HG03558 (cell line): ENCODE results near the gene SUMO3.
"Not testable (repeated sequence)": the region's sequence is repeated elsewhere in the genome, so short reads cannot be mapped to it uniquely, and the experiment has no call there.

Source experiments
- ATAC-seq: cut with Tn5 transposase; IDR thresholded peaks from one replicate; pipeline ENCODE4 v1.9.1; 2021; ENCODE audit warnings: moderate number of reproducible peaks; ENCODE audit not compliant: unreplicated experiment; ENCODE audit errors: extremely low read depth

The SUMO3 gene

GRCh38 chr21:44832516-44833255 lies 14.8 kb upstream of the SUMO3 start:
- ATAC-seq, result not testable (repeated sequence)

DNA sequence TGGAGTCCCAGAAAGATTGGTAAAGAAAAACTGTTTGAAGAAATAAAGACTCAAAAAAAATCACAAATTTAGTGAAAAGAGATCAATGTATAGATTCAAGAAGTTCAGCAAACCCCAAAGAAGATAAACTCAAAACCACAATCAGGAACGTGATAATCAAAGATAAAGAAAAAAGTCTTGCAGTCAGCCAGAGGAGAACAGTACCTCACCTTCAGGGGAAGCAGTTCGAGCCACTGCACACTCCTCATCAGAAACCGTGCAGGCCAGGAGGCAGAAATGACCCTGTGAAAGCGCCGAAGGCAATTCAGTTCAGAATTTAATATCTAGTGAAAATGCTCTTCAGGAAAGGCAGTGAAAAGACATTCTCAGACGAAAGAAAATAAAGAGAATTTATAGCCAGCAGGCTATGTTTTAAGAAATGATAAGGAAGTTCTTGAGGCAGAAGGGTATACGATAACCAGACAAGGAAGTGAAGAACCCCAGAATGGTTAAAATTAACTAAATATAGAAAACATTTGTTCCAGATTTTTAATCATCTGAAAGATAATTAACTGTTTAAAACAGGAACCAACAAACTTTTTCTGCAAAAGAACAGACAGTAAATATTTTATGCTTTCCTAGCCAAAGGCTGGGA lies 13.5 kb upstream of the SUMO3 start:
- ATAC-seq, result no peak

GRCh38 chr21:44829507-44830092 lies 11.7 kb upstream of the SUMO3 start:
- ATAC-seq, result no peak

GRCh38 chr21:44828362-44829056 lies 10.6 kb upstream of the SUMO3 start:
- no peak for ATAC-seq

DNA sequence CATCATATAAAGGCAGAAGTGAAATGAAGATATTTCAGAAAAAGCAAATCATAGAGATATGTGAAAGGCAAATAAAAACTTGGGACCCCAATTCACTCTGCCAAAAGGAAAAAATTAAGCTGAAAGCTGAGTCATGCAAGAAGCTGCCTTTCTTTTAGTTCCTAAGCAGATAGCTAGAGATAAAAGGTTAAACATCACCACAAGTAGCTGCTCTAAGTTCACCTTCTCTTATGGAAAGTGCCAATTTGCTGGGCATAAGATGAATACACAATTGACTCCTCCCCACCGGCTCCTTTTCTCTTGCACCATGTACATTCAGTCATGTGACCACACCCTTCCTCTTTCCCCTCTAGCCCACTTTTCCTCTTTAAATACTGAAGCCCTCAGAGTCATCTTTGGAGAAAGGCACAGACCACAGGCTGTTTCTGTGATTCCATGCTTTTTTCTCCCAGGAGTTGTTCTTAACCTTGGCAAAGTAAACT lies 5.4 kb upstream of the SUMO3 start:
- ATAC-seq, result no peak

DNA sequence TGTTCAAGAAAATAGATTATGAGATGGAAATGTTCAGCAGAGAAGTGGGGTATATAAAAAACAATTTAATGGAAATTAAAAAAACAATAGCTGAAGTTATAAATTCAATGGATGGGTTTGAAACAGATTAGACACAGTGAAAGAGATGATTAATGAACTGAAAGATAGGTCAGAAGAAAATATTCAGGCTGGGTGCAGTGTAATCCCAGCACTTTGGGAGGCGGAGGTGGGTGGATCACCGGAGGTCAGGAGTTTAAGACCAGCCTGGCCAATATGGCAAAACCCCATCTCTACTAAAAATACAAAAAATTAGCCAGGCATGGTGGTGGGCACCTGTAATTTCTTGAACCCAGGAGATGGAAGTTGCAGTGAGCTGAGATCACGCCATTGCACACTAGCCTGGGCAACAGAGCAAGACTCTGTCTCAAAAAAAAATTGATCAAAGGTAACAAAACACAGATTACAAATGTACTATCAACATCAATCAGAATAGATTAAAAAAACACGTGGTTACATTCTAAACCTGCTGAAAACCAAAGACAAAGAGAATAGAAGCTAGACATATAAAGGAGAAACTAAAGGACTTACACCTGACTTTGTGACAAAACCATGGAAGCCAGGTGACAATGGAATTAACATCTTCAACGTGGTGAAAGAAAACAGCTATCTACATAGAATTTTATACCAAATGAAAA lies 4.8 kb upstream of the SUMO3 start:
- no peak for ATAC-seq

GRCh38 chr21:44820851-44821250 lies 3.0 kb upstream of the SUMO3 start:
- ATAC-seq, result no peak

DNA sequence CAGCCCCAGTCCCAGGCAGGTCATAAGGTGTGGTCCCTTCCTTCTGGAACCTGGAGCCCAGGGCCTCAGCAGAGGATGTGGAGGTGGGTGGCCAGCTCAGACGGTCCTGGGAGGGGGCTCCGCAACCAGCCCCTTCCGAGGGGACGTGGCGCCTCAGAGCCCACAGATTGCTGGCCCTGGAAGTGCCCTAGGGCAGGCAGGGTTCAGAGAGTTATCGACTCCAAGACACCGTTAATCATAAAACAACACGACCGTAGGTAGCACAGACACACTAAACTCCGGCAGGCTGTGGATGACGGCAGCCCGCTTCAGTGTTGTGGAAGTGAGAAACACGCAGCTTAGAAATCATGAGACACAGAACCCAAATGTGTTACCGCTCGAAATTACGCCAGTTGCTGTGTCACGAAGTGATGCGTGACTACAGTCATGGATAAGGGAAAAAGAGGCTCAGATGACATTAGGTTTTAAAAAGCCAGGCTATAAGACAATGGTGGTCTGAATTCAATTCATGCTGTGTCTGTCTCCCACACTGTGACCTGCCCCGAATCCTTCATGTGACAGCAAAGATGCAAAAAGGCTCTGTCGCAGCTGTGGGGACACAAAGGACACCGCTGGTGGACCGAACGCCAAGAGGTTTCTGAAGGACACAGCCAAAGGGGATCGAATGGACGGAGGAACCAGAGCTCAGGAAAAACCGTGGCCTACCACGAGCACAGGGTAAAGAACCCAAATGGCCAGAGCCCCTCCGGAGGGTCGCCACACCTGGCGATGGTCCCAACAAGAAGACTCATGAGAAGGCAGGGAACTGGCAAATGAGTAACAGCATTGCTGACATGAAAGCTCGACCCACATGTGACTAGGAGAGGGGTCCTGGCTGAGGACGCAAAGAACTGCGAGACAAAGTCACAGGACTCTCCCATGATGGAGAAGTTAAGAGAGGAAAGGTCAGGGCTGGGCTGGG lies 1.7 kb upstream of the SUMO3 start:
- no peak for ATAC-seq

- no peak for ATAC-seq
Measured at GRCh38 chr21:44818640-44819011, 764 bp upstream of the SUMO3 start.

DNA sequence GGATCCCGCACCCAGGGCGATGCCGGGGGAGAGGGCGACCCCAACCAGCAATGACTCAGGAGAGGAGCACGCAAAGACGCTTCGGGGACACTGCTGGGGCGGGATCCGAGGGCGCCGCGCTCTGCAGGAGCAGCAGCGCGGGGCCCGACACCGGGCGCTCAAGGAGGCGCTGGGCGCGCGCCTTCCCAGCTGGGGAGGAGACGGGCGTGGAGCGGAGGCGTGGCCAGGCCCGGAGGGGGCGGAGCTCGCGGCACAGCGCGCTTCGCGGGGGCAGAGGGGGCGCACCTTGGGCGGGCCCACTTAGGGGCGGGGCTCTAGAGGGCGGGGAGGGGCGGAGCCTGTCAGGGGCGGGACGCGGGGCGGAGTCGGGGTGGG lies 369 bp downstream of the SUMO3 start:
- ATAC-seq, result no peak

DNA sequence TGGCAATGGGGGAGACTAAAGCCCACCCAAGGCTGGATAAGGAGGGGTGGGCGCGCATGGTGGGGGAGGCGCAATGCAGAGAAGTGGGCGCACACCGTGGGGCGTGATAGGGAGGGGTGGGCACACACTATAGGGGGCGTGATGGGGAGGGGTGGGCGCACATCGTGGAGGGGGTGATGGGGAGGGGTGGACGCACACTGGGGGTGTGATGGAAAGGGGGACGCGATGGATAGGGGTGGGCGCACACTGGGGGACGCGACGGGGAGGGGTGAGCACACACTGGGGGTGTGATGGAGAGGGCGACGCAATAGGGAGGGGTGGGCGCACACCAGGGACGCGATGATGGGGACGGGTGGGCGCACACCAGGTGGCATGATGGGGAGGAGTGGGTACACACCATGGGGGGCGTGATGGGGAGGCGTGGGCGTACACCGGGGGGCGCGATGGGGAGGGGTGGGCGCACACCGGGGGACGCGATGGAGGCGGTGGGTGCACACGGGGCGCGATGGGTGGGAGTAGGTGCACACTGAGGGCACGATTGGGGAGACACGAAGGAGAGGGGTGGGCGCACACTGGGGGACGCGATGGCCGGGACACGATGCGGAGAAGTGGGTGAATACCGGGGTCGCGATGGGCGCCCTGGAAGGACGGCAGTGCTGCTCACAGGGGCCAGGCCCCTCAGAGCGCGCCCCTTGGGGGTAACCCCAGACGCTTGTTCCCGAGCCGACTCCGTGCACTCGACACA lies 929 bp downstream of the SUMO3 start:
- ATAC-seq, result no peak

DNA sequence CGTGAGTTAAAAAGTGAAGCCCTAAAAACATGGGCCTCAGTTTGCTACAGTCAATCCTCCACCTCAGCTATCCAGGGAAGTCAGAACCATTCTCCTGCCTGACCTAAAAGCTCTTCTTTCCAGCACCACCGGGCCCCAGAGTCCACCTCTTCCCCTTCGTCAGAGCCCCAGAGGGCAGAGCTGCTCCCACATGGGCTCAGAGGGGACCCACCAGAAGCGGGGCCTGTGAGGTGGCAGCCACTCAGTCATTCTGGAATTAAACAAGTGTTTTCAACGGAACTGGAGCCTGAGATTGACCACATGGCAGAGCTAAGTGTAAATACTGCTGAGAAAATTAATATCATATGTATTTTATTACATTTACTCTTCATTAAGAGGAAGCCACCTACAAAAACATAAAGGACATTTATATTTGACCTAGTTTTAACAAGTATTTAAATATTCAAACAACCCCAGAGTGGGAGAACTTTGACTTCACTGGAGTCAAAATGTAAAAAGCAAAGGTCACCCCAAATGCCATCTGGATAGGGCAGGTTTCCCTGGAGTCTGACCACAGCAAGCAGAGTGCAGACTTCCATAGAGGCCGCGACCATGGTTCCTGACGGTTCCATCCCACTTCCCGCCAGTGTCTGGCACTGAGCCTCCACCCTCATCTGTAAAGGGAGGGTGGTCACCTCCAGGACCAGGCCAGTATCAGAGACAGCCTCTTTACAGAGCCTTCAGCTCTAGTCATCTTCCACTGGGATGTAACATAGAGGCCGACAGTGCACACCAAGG lies 1.8 kb downstream of the SUMO3 start:
- no peak for ATAC-seq

DNA sequence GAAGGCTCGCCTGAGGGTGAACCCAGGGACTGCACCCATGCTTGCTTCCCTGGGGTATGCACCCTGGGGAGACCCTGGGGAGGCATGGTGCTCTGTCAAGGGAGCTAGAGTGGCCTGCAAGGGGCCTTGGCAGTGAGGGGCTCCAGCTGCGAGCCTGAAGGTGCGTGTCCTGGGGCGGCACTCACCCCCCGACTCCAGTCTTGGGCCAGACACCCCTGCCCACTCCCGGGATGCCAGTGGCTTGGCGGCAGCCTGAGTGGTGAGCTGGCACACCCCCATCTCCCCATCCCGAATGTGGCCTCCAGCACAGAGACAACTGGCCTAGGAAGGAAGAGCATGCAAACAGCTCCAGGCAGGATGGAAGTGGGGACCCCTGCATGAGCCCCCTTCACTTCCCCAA lies 2.6 kb downstream of the SUMO3 start:
- ATAC-seq, result no peak

DNA sequence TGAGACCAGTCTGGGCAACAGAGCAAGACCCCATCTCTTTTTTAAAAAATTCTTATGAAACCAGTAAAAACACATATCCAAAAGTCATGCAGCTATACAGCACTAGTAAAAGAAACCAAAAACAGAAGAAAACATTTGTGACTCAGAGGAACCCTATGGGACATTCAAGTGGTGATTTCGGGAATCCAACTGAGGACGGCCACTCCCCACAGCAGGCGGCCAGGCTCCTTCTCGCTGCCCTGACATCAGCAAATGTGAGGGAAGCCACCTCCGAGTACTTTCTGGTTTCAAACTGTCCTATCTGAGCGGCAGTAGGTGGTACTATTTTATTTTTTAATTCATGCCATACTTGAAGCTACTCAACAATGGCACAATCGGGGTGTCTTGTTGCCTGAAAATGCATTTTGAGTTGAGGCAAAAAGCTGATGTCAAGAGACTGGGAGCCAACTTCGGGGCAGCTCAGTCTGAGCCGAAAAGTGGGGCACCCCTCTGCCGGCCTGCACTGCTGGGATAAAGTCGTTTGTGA lies 3.3 kb downstream of the SUMO3 start:
- no peak for ATAC-seq

- ATAC-seq, result no peak
Measured at GRCh38 chr21:44813727-44814126, 4.1 kb downstream of the SUMO3 start.

DNA sequence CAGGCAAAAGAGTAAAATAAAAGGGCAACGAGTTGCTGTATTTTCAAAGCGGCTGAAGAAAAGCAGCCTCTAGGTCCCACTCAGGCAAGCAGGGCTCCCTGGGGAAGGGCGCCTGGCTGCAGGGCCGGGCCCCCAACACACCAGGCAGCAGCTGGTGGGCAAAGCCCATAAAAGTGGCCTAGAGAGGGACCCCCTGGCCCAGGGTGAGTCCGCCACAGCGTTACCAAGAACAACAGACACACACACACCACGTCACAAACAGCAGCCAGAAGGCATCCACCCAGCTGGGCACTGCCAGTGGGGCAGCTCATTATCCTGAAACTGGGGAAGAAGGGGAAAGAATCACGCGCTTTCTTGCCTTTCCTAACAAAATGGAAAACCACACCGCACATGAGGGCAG lies 4.7 kb downstream of the SUMO3 start:
- ATAC-seq, result no peak

DNA sequence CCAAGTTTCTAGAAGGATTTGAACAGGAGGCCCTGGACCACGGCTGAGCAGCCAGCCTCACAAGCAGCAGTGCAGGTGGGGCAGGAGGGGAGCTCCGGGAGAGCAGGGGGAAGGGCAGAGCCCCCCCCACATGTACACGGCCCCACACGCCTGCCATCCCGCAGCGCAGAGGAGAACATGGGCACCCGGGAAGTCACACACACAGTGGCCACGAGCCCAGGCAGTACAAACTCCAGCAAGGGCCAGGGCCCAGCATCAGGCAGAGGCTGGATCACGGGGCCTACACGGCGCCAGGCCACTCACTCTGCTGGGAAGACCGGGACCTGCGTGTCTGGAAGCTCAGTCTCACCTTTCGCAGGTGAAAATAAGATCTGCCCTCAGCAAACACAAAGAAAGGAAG lies 5.2 kb downstream of the SUMO3 start:
- ATAC-seq, result no peak

DNA sequence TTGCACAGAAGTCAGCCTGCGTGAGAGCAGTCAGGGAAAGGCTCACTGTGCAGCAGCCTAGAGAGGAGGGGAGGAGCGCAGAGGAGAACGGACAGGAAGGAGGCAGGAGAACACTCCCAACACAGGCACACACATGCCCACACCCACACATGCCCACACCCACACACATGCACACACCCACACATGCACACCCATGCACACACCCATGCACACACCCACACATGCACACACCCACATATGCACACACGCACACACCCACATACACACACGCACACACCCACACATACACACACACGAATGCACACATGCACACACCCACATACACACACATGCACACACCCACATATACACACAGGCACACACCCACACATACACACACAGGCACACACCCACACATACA lies 7.1 kb downstream of the SUMO3 start:
- ATAC-seq, result no peak
